Measurements from ENCODE around the gene TPT1. TPM values are rescaled to one million over a fixed set of nuclear protein-coding genes. Genes with fewer than 3 reads are reported as not detected.

TPT1 gene
- total and polyA plus RNA-seq, 2 of the 13 experiments (the other 11 are each of a cell fraction or from before 2014, with no cell fraction given): 2,953 to 3,594 TPM

GRCh38 chr13:45289936-45290563 lies 50.9 kb downstream of the TPT1 start:
- Histone ChIP-seq H3K4me3 (replicated peaks in 1 of 3; ENCODE audit: insufficient read depth in 1 of 3, low read depth in 2 of 3, low read length in 3 of 3) (no peak overlapping the region), H3K4me2 (ENCODE audit: low read depth, low read length) (no peak overlapping the region), H4K20me1 (ENCODE audit: insufficient read depth, low read length) (no peaks in the 10 kb centered on the region), H3K27ac (ENCODE audit: extremely low read length, insufficient read depth, low read length) (no peak overlapping the region), H3K4me1 (ENCODE audit: insufficient read depth, low read length) (no peaks in the 10 kb centered on the region), H2AFZ (ENCODE audit: low read length) (no peak overlapping the region), H3K36me3 (replicated peaks in 1 of 2; ENCODE audit: control insufficient read depth in 1 of 2, insufficient read depth in 2 of 2, low read length in 2 of 2) (peaks cover 0 to 11% of the 10 kb centered on the region in 2 experiments; a peak in 2 of 5 replicates), H3K79me2 (ENCODE audit: insufficient read depth, low read length) (no peaks in the 10 kb centered on the region), H3K27me3 (ENCODE audit: control insufficient read depth in 1 of 2, insufficient read depth in 2 of 2, low read length in 2 of 2) (no peaks in the 10 kb centered on the region), H3K9me3 (ENCODE audit: low read length) (no peaks in the 10 kb centered on the region), H3K9ac (ENCODE audit: insufficient read depth, low read depth, low read length) (no peak overlapping the region)
- BruUV-seq (replicated peaks): no TSS peak
- ATAC-seq (no peak), DNase-seq (ENCODE audit: low spot score) (no peak), FAIRE-seq (no peak)
- ChIA-PET POLR2A (no interaction called here), CTCF (ENCODE audit: low intra/inter-chr PET ratio, low total read pairs) (no interaction called here)
- intact Hi-C loops (cut with micrococcal nuclease; ENCODE audit: unreplicated experiment) (no loop called here), in situ Hi-C loops (cut with HindIII; ENCODE audit: extremely low pct_ligation_motif_present, low pct_unique_long_range_greater_than_20kb) (no loop called here)
- WGBS (ENCODE audit: low lambda C conversion rate): 88% methylated on average over 3 of the region's 3 CpGs
- TF ChIP-seq ZNF709 (CRISPR knock-in tag; IDR thresholded peaks at IDR 0.05) (no peak), CREM (IDR thresholded peaks at IDR 0.05) (no peak), CREM (CRISPR knock-in tag; IDR thresholded peaks at IDR 0.05) (no peak), PHF5A (CRISPR knock-in tag; IDR thresholded peaks at IDR 0.05; ENCODE audit: low read depth, unreplicated experiment) (no peak), ZFP1 (CRISPR knock-in tag; IDR thresholded peaks at IDR 0.05) (no peak), ZNF772 (CRISPR knock-in tag; IDR thresholded peaks at IDR 0.05) (no peak), RNF2 (conservative IDR thresholded peaks at IDR 0.05; ENCODE audit: low read depth) (no peak), ZSCAN5A (CRISPR knock-in tag; IDR thresholded peaks at IDR 0.05; ENCODE audit: borderline replicate concordance) (no peak), NCOA2 (CRISPR knock-in tag; IDR thresholded peaks at IDR 0.05) (no peak), FOXK1 (CRISPR knock-in tag; IDR thresholded peaks at IDR 0.05; ENCODE audit: borderline replicate concordance, low read depth) (no peak), ZNF142 (CRISPR knock-in tag; IDR thresholded peaks at IDR 0.05) (no peak), ZNF710 (CRISPR knock-in tag; IDR thresholded peaks at IDR 0.05; ENCODE audit: borderline replicate concordance) (no peak), TFE3 (CRISPR knock-in tag; IDR thresholded peaks at IDR 0.05) (no peak), KLF11 (CRISPR knock-in tag; IDR thresholded peaks at IDR 0.05) (no peak), MEF2D (CRISPR knock-in tag; IDR thresholded peaks at IDR 0.05) (no peak)

All from HepG2 (cell line).